ENCODE results near the gene ELK3. TPM values are rescaled to one million over a fixed set of nuclear protein-coding genes. Genes with fewer than 3 reads are reported as not detected.

Gene ELK3
- total and polyA plus RNA-seq, 7 donors = 2.3 to 23.8 (median 15.7) TPM

DNA sequence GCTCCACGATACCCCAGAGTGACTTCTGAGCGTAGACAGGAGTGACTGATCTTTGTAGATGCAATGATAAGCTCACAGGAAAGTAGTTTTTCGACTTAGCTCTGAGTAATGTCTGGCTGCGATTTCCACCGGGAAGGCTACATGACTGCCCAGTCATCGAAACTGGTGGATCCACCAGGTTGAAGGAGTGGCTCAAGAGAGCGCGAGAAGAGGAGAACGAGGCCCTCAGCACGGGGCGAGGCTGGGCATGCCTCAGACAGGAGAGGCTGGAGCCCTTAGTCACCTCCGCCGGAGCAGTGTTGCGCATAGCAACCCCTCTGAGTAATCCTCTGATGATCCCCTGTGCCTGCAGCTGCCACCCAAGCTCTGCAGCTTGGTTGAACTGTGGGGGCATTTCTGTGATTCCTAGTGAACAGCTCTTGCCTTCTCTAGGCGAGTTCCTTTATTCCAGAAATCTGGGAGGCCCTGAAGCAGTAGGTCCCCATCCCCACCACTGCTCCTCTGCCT is 25.6 kb downstream of the ELK3 start:
- no peak for DNase-seq
- Histone ChIP-seq H3K36me3 (no peaks in the 10 kb centered on the region), H3K4me3 (no peak overlapping the region), H3K9me3 (no peaks in the 10 kb centered on the region), H3K4me1 (peaks cover 0 to 57% (median 38%) of the 10 kb centered on the region in 4 donors), H3K27me3 (no peaks in the 10 kb centered on the region), H3K27ac (peak overlapping the region in 2 of 4 donors; percentile 5 to 38)
- 90% methylated on average over 15 of the region's 15 CpGs for WGBS, 2 donors
- intact Hi-C loops (cut with DNase I) = no loop called here
- no peak for TF ChIP-seq POLR2A (IDR thresholded peaks at IDR 0.05)
- peak in 1 of 4 donors; percentile 4 for TF ChIP-seq POLR2AphosphoS5 (IDR thresholded peaks at IDR 0.05)

DNA sequence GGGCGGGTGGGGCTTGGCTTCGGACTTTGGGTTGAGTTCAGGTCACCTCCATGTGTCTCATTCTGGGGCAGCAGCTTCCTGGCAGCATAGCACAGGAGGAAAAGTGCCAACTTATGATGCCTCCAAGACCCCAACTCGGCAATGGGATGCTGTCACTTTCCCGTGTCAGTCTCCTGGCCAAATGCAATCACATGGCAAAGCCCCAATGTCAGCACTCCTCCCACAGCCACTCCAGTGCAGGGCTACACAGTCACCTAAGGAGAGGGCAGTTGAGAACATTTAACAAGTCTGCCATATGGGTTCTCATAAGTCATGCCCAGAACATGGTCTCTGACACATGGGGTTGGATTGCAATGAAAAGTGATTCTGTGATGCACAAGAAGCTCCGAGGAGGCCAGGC is 26.7 kb downstream of the ELK3 start:
- H3K4me3 ChIP-seq = no peak overlapping the region
- peaks cover 0 to 57% (median 38%) of the 10 kb centered on the region in 4 donors for H3K4me1 ChIP-seq
- 78 to 95% methylated on average over 5 of the region's 5 CpGs for WGBS, 2 donors
- intact Hi-C loops (cut with DNase I) = no loop called here
- TF ChIP-seq, protein P1, sequence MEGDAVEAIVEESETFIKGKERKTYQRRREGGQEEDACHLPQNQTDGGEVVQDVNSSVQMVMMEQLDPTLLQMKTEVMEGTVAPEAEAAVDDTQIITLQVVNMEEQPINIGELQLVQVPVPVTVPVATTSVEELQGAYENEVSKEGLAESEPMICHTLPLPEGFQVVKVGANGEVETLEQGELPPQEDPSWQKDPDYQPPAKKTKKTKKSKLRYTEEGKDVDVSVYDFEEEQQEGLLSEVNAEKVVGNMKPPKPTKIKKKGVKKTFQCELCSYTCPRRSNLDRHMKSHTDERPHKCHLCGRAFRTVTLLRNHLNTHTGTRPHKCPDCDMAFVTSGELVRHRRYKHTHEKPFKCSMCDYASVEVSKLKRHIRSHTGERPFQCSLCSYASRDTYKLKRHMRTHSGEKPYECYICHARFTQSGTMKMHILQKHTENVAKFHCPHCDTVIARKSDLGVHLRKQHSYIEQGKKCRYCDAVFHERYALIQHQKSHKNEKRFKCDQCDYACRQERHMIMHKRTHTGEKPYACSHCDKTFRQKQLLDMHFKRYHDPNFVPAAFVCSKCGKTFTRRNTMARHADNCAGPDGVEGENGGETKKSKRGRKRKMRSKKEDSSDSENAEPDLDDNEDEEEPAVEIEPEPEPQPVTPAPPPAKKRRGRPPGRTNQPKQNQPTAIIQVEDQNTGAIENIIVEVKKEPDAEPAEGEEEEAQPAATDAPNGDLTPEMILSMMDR (IDR thresholded peaks at IDR 0.05) = no peak
- H3K36me3 ChIP-seq = no peaks in the 10 kb centered on the region
- peak overlapping the region in 1 of 4 donors; percentile 38 for H3K27ac ChIP-seq
- DNase-seq = no peak
- H3K27me3 ChIP-seq = no peaks in the 10 kb centered on the region
- no peaks in the 10 kb centered on the region for H3K9me3 ChIP-seq

DNA sequence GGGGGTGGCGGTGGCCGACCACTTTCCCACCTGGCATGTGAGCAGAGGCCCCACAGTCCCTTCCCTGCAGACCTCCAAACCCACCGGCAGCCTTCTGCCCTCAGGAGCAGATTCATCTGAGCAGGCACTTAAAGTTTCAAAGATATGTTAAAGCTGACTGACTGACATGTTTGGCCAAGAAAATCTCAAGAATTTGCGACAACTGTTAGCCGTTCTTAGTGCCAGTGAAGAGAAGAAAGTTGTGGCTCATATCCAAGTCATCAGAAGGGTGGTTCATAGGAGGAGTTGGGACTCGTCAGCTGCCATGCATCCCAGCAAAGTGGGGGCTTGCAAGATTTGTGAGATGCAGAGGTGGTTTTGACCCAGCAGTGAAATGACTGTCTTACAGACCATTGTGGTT is 27.2 kb downstream of the ELK3 start:
- no peak for DNase-seq
- 93% methylated on average over 6 of the region's 6 CpGs for WGBS, 2 donors

DNA sequence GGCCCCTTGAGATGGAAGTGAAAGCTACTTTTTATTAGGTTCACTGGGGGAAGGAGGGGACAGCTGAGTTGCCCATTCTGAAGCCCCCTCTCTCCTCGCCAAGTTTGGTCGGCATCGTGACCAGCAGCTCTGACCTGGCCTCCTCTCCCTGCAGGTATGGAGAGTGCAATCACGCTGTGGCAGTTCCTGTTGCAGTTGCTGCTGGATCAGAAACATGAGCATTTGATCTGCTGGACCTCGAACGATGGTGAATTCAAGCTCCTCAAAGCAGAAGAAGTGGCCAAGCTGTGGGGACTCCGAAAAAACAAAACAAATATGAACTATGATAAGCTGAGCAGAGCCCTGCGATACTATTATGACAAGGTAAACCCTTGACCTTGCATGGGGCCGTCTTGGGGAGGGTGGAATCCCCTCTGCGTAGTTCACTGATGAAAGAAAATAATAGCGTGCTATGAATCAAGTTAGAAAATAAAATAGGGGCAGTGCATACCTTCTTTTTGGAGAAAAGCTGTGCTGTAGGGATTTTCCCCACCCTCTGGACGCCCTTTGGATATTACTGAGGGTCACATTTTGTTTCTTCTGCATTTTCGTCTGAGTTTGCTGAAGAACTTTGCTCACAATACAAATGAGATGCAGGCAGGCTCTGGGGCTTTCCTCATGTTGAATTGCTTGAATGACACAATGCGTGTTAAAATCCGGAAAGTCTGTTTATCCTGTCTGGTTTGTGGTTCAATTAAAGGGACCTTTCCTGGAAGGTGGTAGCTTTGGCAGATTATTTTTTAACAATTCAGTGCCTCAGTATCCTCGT is 29.4 kb downstream of the ELK3 start:
- H3K36me3 ChIP-seq = no peaks in the 10 kb centered on the region
- peak overlapping the region; percentile 56 to 80 (median 68) for H3K27ac ChIP-seq
- WGBS, 2 donors = 77 to 90% methylated on average over 16 of the region's 16 CpGs
- peaks cover 0 to 56% (median 37%) of the 10 kb centered on the region in 4 donors for H3K4me1 ChIP-seq
- no peak overlapping the region for H3K4me3 ChIP-seq
- TF ChIP-seq POLR2AphosphoS5 (IDR thresholded peaks at IDR 0.05) (no peak), POLR2A (IDR thresholded peaks at IDR 0.05) (no peak), EP300 (IDR thresholded peaks at IDR 0.05) (no peak)
- TF ChIP-seq, protein P1 (IDR thresholded peaks at IDR 0.05) = no peak
- DNase-seq = no peak
- H3K27me3 ChIP-seq = no peaks in the 10 kb centered on the region
- intact Hi-C loops (cut with DNase I) = no loop called here
- no peaks in the 10 kb centered on the region for H3K9me3 ChIP-seq

More for the DNA sequence above, 27.2 kb downstream of the ELK3 start:
- intact Hi-C loops (cut with DNase I) = no loop called here
- H3K4me1 ChIP-seq = peaks cover 0 to 56% (median 37%) of the 10 kb centered on the region in 4 donors
- no peaks in the 10 kb centered on the region for H3K27me3 ChIP-seq
- no peaks in the 10 kb centered on the region for H3K36me3 ChIP-seq
- no peak for TF ChIP-seq POLR2AphosphoS5 (IDR thresholded peaks at IDR 0.05)
- no peak for TF ChIP-seq EP300 (IDR thresholded peaks at IDR 0.05)
- TF ChIP-seq POLR2A (IDR thresholded peaks at IDR 0.05) = no peak
- TF ChIP-seq, protein P1 (IDR thresholded peaks at IDR 0.05) = no peak
- H3K4me3 ChIP-seq = no peak overlapping the region
- no peaks in the 10 kb centered on the region for H3K9me3 ChIP-seq
- peak overlapping the region in 1 of 4 donors; percentile 38 for H3K27ac ChIP-seq

DNA sequence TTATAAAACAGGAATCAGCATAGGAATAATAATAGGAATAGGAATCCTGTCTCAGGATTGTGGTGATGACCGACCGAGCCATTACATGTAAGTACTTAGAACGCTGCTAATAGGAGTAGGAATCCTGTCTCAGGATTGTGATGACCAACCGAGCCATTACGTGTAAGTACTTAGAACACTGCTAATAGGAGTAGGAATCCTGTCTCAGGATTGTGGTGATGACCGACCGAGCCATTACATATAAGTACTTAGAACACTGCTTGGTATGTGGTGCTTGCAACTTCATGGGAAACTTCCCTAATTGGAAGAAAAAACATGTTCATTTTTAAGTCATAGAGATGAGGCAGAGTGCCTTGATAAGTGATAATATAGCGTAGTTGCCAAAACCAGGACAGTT is 30.0 kb downstream of the ELK3 start:
- Histone ChIP-seq H3K9me3 (no peaks in the 10 kb centered on the region), H3K36me3 (no peaks in the 10 kb centered on the region), H3K4me3 (no peak overlapping the region), H3K4me1 (peaks cover 0 to 59% (median 39%) of the 10 kb centered on the region in 4 donors), H3K27ac (peak overlapping the region; percentile 56 to 80 (median 68)), H3K27me3 (no peaks in the 10 kb centered on the region)
- 93 to 96% methylated on average over 8 of the region's 8 CpGs for WGBS, 2 donors
- TF ChIP-seq POLR2A (IDR thresholded peaks at IDR 0.05) (no peak), POLR2AphosphoS5 (IDR thresholded peaks at IDR 0.05) (no peak), EP300 (IDR thresholded peaks at IDR 0.05) (no peak)
- TF ChIP-seq, protein P1 (IDR thresholded peaks at IDR 0.05) = no peak
- intact Hi-C loops (cut with DNase I) = no loop called here
- DNase-seq = no peak
